Esophagus muscularis mucosa (tissue), 4 donors: ENCODE data around the gene MIGA2. TPM values are rescaled to one million over a fixed set of nuclear protein-coding genes. Genes with fewer than 3 reads are reported as not detected.

Experiments used
- DNase-seq: peaks from one replicate; pipeline ENCODE4 v3.0.0-alpha.2; 2017; ENCODE audit errors: extremely low spot score
- H3K27ac ChIP-seq, 4 donors: fragments of 200-600 bp; sonication (generic); replicated peaks in 1 of 4; 1 replicate in 3 of 4; 2 replicates in 1 of 4; pipeline ENCODE4 v1.5.1; 2016 to 2019; ENCODE audit warnings: mild to moderate bottlenecking in 1 of 4
- H3K27me3 ChIP-seq, 4 donors: fragments of 200-600 bp; sonication (generic); one replicate each; pipeline versions ENCODE4 v1.5.1 to v1.6.0; 2016 to 2019
- H3K36me3 ChIP-seq, 4 donors: fragments of 200-600 bp; sonication (generic); one replicate each; pipeline ENCODE4 v1.5.1; 2016 to 2019
- H3K4me1 ChIP-seq, 4 donors: fragments of 200-600 bp; sonication (generic); one replicate each; pipeline ENCODE4 v1.5.1; 2016 to 2019
- H3K4me3 ChIP-seq, 4 donors: fragments of 200-600 bp; sonication (generic); 1 replicate in 2 of 4; 2 replicates in 2 of 4; pipeline ENCODE4 v1.5.1; 2016 to 2019; ENCODE audit warnings: mild to moderate bottlenecking in 4 of 4, moderate library complexity in 1 of 4
- H3K9me3 ChIP-seq, 4 donors: fragments of 200-600 bp; sonication (generic); 1 replicate in 3 of 4; 2 replicates in 1 of 4; pipeline ENCODE4 v1.5.1; 2016 to 2019
- EP300 ChIP-seq: sonication (generic); formaldehyde crosslinking; IDR thresholded peaks from one replicate; pipeline ENCODE4 v1.6.1; 2017; ENCODE audit warnings: antibody characterized with exemption
- POLR2A ChIP-seq: fragments of 450-650 bp; IDR thresholded peaks from one replicate; pipeline ENCODE4 v1.6.1; 2017; ENCODE audit warnings: antibody characterized with exemption, moderate library complexity, mild to moderate bottlenecking, low read depth
- POLR2AphosphoS5 ChIP-seq, 2 donors: sonication (generic); formaldehyde crosslinking; IDR thresholded peaks; one replicate each; pipeline ENCODE4 v1.6.1; 2017; ENCODE audit warnings: antibody characterized with exemption in 2 of 2
- WGBS: methylation state at CpG from one replicate; pipeline ENCODE4 v1.1.5; 2018; 5-methylcytosine and 5-hydroxymethylcytosine counted together
- intact Hi-C: fragments of 100-400 bp; cut with DNase I; formaldehyde crosslinking; loops from one replicate; pipeline ENCODE4 v1.15.1; 2023
- total RNA-seq, 4 donors: library from RNA; depleted of rRNA; stranded (reverse); fragments of >200 nt; gene quantifications; one replicate each; pipeline versions ENCODE4 v1.1.0 to v1.2.1, GENCODE V29; 2016
- TF ChIP-seq, protein P1 (sequence below), 3 experiments: fragments of 200-600 bp in 2 of 3; fragments of 450-650 bp in 1 of 3; sonication (generic) in 2 of 3; IDR thresholded peaks; one replicate each; pipeline ENCODE4 v1.5.1; 2017 to 2019; ENCODE audit warnings: antibody characterized with exemption in 3 of 3, mild to moderate bottlenecking in 2 of 3, moderate library complexity in 1 of 3

The MIGA2 gene
- total RNA-seq, 4 donors from 2014 or later, result 23.9 to 44.2 (median 32.1) TPM

- TF ChIP-seq POLR2AphosphoS5 (IDR thresholded peaks at IDR 0.05), result no peak
- TF ChIP-seq, protein P1, sequence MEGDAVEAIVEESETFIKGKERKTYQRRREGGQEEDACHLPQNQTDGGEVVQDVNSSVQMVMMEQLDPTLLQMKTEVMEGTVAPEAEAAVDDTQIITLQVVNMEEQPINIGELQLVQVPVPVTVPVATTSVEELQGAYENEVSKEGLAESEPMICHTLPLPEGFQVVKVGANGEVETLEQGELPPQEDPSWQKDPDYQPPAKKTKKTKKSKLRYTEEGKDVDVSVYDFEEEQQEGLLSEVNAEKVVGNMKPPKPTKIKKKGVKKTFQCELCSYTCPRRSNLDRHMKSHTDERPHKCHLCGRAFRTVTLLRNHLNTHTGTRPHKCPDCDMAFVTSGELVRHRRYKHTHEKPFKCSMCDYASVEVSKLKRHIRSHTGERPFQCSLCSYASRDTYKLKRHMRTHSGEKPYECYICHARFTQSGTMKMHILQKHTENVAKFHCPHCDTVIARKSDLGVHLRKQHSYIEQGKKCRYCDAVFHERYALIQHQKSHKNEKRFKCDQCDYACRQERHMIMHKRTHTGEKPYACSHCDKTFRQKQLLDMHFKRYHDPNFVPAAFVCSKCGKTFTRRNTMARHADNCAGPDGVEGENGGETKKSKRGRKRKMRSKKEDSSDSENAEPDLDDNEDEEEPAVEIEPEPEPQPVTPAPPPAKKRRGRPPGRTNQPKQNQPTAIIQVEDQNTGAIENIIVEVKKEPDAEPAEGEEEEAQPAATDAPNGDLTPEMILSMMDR (IDR thresholded peaks at IDR 0.05), result no peak
- no peak for TF ChIP-seq POLR2A
- no peaks in the 10 kb centered on the region for H3K27me3 ChIP-seq
- H3K27ac ChIP-seq, result no peak overlapping the region
- DNase-seq, result no peak
- intact Hi-C loops, result no loop called here
- WGBS, result 98% methylated on average over 10 of the region's 13 CpGs
- peaks cover 28 to 37% (median 32%) of the 10 kb centered on the region in 4 donors for H3K4me1 ChIP-seq
- no peak overlapping the region for H3K4me3 ChIP-seq
- peaks cover 15 to 52% (median 29%) of the 10 kb centered on the region in 4 donors for H3K36me3 ChIP-seq
- H3K9me3 ChIP-seq, result no peaks in the 10 kb centered on the region
These were observed 71.2 kb downstream of the MIGA2 start for GRCh38 chr9:129107651-129108050.

DNA sequence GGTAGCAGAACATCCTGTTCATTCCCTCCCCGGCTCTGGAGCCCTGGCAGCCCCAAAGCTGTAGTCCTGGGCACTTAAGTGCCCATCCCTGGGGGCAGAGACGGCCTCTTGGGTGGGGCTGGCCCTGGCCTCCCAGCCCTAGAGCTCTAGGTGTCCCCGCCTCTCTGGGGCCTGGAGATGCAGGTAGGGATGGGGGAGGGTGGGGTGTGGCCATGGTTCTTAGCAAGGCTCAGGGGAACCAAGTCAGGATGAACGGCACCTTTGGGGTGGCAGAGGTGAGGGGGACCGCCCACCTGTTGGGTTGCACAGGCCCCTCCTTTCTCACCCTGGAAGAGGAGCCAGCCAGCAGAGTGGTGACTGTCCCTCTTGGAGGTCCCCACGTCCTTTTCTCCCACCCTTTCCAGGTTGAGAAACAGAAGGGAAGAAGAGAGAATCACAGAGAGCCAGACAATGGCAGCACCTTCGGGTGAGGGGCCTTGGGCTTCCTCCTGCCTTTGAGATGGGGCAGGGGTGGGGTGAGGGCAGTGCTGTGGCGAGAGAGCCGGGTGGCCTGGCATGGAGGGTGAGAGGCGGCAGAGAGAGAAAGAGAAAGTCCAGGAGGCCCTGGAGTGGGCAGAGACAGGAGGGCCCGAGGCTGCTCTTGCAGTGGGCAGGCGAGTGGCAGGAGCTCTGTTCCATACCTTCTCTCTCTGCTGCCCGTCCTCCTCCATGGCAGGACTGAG, 71.8 kb downstream of the MIGA2 start:
- H3K4me1 ChIP-seq, result peaks cover 26 to 41% (median 37%) of the 10 kb centered on the region in 4 donors
- 86% methylated on average over 13 of the region's 13 CpGs for WGBS
- peaks cover 15 to 46% (median 29%) of the 10 kb centered on the region in 4 donors for H3K36me3 ChIP-seq
- H3K9me3 ChIP-seq, result no peaks in the 10 kb centered on the region
- no peaks in the 10 kb centered on the region for H3K27me3 ChIP-seq
- no peak for TF ChIP-seq POLR2AphosphoS5 (IDR thresholded peaks at IDR 0.05)
- no peak for TF ChIP-seq EP300
- TF ChIP-seq, protein P1 (IDR thresholded peaks at IDR 0.05), result no peak
- no peak for TF ChIP-seq POLR2A
- no peak for DNase-seq
- intact Hi-C loops, result no loop called here
- H3K4me3 ChIP-seq, result no peak overlapping the region
- H3K27ac ChIP-seq, result peak overlapping the region in 3 of 4 donors; percentile 33 to 95 (median 88)

GRCh38 chr9:129108805-129109536, 72.5 kb downstream of the MIGA2 start:
- Histone ChIP-seq H3K27ac (peak overlapping the region; percentile 33 to 95 (median 91)), H3K4me3 (peak overlapping the region; percentile 74 to 94 (median 87)), H3K36me3 (peaks cover 15 to 39% (median 28%) of the 10 kb centered on the region in 4 donors), H3K9me3 (no peaks in the 10 kb centered on the region), H3K27me3 (no peaks in the 10 kb centered on the region), H3K4me1 (peaks cover 28 to 48% (median 43%) of the 10 kb centered on the region in 4 donors)
- WGBS, result 55% methylated on average over 10 of the region's 10 CpGs
- TF ChIP-seq, protein P1 (IDR thresholded peaks at IDR 0.05), result no peak
- peak in 1 of 2 donors; percentile 11 for TF ChIP-seq POLR2AphosphoS5 (IDR thresholded peaks at IDR 0.05)
- intact Hi-C loops, result no loop called here
- no peak for DNase-seq

DNA sequence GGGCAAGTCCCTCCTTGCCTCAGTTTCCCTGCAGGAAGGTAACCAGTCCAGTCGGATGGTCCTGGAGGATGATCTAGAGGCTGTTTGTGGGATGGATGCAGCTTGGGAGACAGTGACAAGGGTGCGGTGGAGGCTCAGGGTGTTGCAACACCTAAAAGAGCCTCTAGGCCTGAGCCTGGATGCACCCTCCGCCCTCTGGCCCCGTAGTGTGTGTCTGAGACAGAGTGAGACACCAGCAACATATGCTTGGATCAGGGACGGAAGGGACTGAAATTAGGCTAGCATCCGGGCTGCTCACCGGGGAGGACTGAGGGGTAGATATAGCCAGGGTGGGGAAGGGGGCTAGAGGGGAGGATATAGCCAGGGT, 73.1 kb downstream of the MIGA2 start:
- Histone ChIP-seq H3K27me3 (no peaks in the 10 kb centered on the region), H3K4me3 (peak overlapping the region; percentile 74 to 94 (median 87)), H3K36me3 (peaks cover 15 to 34% (median 27%) of the 10 kb centered on the region in 4 donors), H3K9me3 (no peaks in the 10 kb centered on the region), H3K27ac (peak overlapping the region; percentile 88 to 95 (median 94)), H3K4me1 (peaks cover 28 to 53% (median 48%) of the 10 kb centered on the region in 4 donors)
- 74% methylated on average over 4 of the region's 7 CpGs for WGBS
- intact Hi-C loops, result no loop called here
- DNase-seq, result no peak
- TF ChIP-seq POLR2A (no peak), POLR2AphosphoS5 (IDR thresholded peaks at IDR 0.05) (peak in 1 of 2 donors; percentile 32), EP300 (no peak)
- TF ChIP-seq, protein P1 (IDR thresholded peaks at IDR 0.05), result peak in 1 of 3 experiments; percentile 8
